ENCODE results near the gene ARRDC4. TPM values are rescaled to one million over a fixed set of nuclear protein-coding genes. Genes with fewer than 3 reads are reported as not detected.

The ARRDC4 gene
- total RNA-seq, 2 donors from 2014 or later = 29.6 to 31.0 TPM

- Histone ChIP-seq H3K4me1 (peaks cover 21% of the 10 kb centered on the region), H3K27me3 (no peaks in the 10 kb centered on the region), H3K36me3 (replicated peaks in 1 of 2; ENCODE audit: insufficient read depth in 1 of 2, low read depth in 2 of 2) (peaks cover 9 to 19% of the 10 kb centered on the region in 2 donors), H3K9me3 (no peaks in the 10 kb centered on the region), H3K27ac (no peak overlapping the region), H3K4me3 (no peak overlapping the region)
- intact Hi-C loops (cut with DNase I) = no loop called here
- WGBS, 2 donors = 75 to 84% methylated on average over 1 of the region's 1 CpG
- no peak for TF ChIP-seq CTCF (IDR thresholded peaks at IDR 0.05)
- TF ChIP-seq POLR2A (IDR thresholded peaks at IDR 0.05) = no peak
- ATAC-seq (no peak), DNase-seq (no peak)
Observed at GRCh38 chr15:97968380-97968779, 7.9 kb downstream of the ARRDC4 start.

GRCh38 chr15:97972366-97972765 lies 11.9 kb downstream of the ARRDC4 start:
- TF ChIP-seq POLR2A (IDR thresholded peaks at IDR 0.05) (no peak), CTCF (IDR thresholded peaks at IDR 0.05) (no peak)
- Histone ChIP-seq H3K9me3 (no peaks in the 10 kb centered on the region), H3K4me3 (no peak overlapping the region), H3K4me1 (peaks cover 12% of the 10 kb centered on the region), H3K27me3 (no peaks in the 10 kb centered on the region), H3K27ac (no peak overlapping the region), H3K36me3 (replicated peaks in 1 of 2; ENCODE audit: insufficient read depth in 1 of 2, low read depth in 2 of 2) (peaks cover 9 to 19% of the 10 kb centered on the region in 2 donors)
- 75 to 83% methylated on average over 1 of the region's 1 CpG for WGBS, 2 donors
- ATAC-seq = no peak
- intact Hi-C loops (cut with DNase I) = no loop called here
- DNase-seq = no peak

- TF ChIP-seq CTCF (IDR thresholded peaks at IDR 0.05) = no peak
- no peak for TF ChIP-seq POLR2A (IDR thresholded peaks at IDR 0.05)
- no peak for ATAC-seq
- Histone ChIP-seq H3K4me3 (no peak overlapping the region), H3K36me3 (replicated peaks in 1 of 2; ENCODE audit: insufficient read depth in 1 of 2, low read depth in 2 of 2) (peaks cover 0 to 7% of the 10 kb centered on the region in 2 donors), H3K4me1 (peaks cover 38% of the 10 kb centered on the region), H3K9me3 (no peaks in the 10 kb centered on the region), H3K27ac (no peak overlapping the region), H3K27me3 (no peaks in the 10 kb centered on the region)
- intact Hi-C loops (cut with DNase I) = no loop called here
- 75 to 80% methylated on average over 8 of the region's 8 CpGs for WGBS, 2 donors
- no peak for DNase-seq
Observed at GRCh38 chr15:97976129-97976528, 15.6 kb downstream of the ARRDC4 start.

- H3K9me3 ChIP-seq = no peaks in the 10 kb centered on the region
- peak overlapping the region; percentile 47 to 81 (median 76) for H3K27ac ChIP-seq
- ATAC-seq = peak; percentile 25
- H3K36me3 ChIP-seq (replicated peaks in 1 of 2; ENCODE audit: insufficient read depth in 1 of 2, low read depth in 2 of 2) = no peaks in the 10 kb centered on the region
- TF ChIP-seq CTCF (IDR thresholded peaks at IDR 0.05) (no peak), POLR2A (IDR thresholded peaks at IDR 0.05) (no peak)
- 59 to 73% methylated on average over 10 of the region's 10 CpGs for WGBS, 2 donors
- intact Hi-C loops (cut with DNase I) = no loop called here
- H3K27me3 ChIP-seq = no peaks in the 10 kb centered on the region
- peaks cover 42% of the 10 kb centered on the region for H3K4me1 ChIP-seq
- DNase-seq = no peak
- no peak overlapping the region for H3K4me3 ChIP-seq
Observed at GRCh38 chr15:97976766-97977503, 16.4 kb downstream of the ARRDC4 start.

GRCh38 chr15:97977734-97978133 lies 17.2 kb downstream of the ARRDC4 start:
- WGBS, 2 donors = 34 to 45% methylated on average over 8 of the region's 8 CpGs
- Histone ChIP-seq H3K4me3 (no peak overlapping the region), H3K9me3 (no peaks in the 10 kb centered on the region), H3K36me3 (replicated peaks in 1 of 2; ENCODE audit: insufficient read depth in 1 of 2, low read depth in 2 of 2) (no peaks in the 10 kb centered on the region), H3K27ac (peak overlapping the region; percentile 47 to 81 (median 76)), H3K4me1 (peaks cover 47% of the 10 kb centered on the region), H3K27me3 (no peaks in the 10 kb centered on the region)
- intact Hi-C loops (cut with DNase I) = no loop called here
- DNase-seq = peak; percentile 67 to 86 (median 74)
- ATAC-seq = peak; percentile 80
- no peak for TF ChIP-seq CTCF (IDR thresholded peaks at IDR 0.05)
- peak; percentile 64 to 87 (median 84) for TF ChIP-seq POLR2A (IDR thresholded peaks at IDR 0.05)
